Activated CD4-positive, alpha-beta T cell treated with anti-CD3 and anti-CD28 coated beads, Interleukin-10, Interleukin-2, amounts not matched to agents 100 ng/mL and 50 ng/mL, durations not matched to agents 16 hours and 8 hours (primary cell): Measurements from ENCODE around the gene GFM1.

Source experiments
- DNase-seq: peaks from one replicate; pipeline ENCODE4 v3.0.0-alpha.2; 2020

GFM1 gene

GRCh38 chr3:158644345-158644908, at the start of gene GFM1:
Gene GFM1 (plus strand): TSS chr3:158644527. CDS start chr3:158644635, 108 bp downstream.
- DNase-seq, result peak; percentile 94

GRCh38 chr3:158600787-158601186, 43.5 kb upstream of the GFM1 start:
- DNase-seq, result no peak

GRCh38 chr3:158602227-158602626, 42.1 kb upstream of the GFM1 start:
- no peak for DNase-seq

GRCh38 chr3:158617982-158618875, 26.1 kb upstream of the GFM1 start:
- DNase-seq, result no peak

- no peak for DNase-seq
These were observed 18.4 kb upstream of the GFM1 start for GRCh38 chr3:158625881-158626280.

- DNase-seq, result no peak
These were observed 12.3 kb upstream of the GFM1 start for GRCh38 chr3:158631981-158632380.

- DNase-seq, result peak; percentile 24
These were observed 3.7 kb upstream of the GFM1 start for GRCh38 chr3:158640646-158641045.

GRCh38 chr3:158642005-158642404, 2.3 kb upstream of the GFM1 start:
- peak; percentile 20 for DNase-seq

GRCh38 chr3:158642474-158643210, 1.7 kb upstream of the GFM1 start:
- DNase-seq, result no peak

- no peak for DNase-seq
These were observed 5.5 kb downstream of the GFM1 start for GRCh38 chr3:158649791-158650190.

GRCh38 chr3:158651192-158651591, 6.9 kb downstream of the GFM1 start:
- no peak for DNase-seq

- no peak for DNase-seq
These were observed 8.1 kb downstream of the GFM1 start for GRCh38 chr3:158652463-158652862.

- peak; percentile 47 for DNase-seq
These were observed 14.6 kb downstream of the GFM1 start for GRCh38 chr3:158658889-158659288.

GRCh38 chr3:158659454-158660237, 15.3 kb downstream of the GFM1 start:
- DNase-seq, result peak; percentile 72

- DNase-seq, result no peak
These were observed 16.4 kb downstream of the GFM1 start for GRCh38 chr3:158660711-158661110.

- no peak for DNase-seq
These were observed 18.9 kb downstream of the GFM1 start for GRCh38 chr3:158663246-158663645.

- DNase-seq, result no peak
These were observed 19.5 kb downstream of the GFM1 start for GRCh38 chr3:158663832-158664231.

GRCh38 chr3:158666416-158666815, 22.1 kb downstream of the GFM1 start:
- no peak for DNase-seq

GRCh38 chr3:158668506-158668905, 24.2 kb downstream of the GFM1 start:
- DNase-seq, result no peak

GRCh38 chr3:158671821-158672214, 27.5 kb downstream of the GFM1 start:
- DNase-seq, result no peak

GRCh38 chr3:158672215-158673176, 28.2 kb downstream of the GFM1 start, which contains the start of gene LXN:
Gene LXN (minus strand): TSS chr3:158672648. CDS start chr3:158672478, 170 bp downstream.
- DNase-seq, result peak; percentile 91
